ENCODE data around the gene STK35.
"Not testable (repeated sequence)": the region's sequence is repeated elsewhere in the genome, so short reads cannot be mapped to it uniquely, and the experiment has no call there.

Gene STK35

DNA sequence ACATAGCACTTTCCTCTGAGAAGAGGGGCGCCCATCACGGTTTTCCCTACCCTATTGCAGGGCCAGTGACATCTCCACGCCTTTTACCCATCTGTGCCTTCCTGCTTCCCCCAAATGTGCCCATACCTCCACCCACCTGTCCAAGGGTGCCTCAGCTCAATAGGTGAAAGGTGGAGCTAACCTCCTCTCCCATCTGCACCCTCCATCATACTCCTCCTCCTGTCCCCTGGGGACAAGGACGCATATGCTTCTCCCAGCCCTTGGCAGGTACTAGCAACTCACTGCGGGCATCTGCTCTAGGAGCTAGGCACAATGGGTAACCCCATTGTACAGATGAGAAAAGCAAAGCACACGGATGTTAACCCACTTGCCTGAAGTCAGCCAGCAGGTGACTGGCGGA, 62.8 kb downstream of the STK35 start:
- no peak for DNase-seq

GRCh38 chr20:2164966-2165365, 63.3 kb downstream of the STK35 start:
- no peak for DNase-seq

GRCh38 chr20:2165871-2166270, 64.2 kb downstream of the STK35 start:
- no peak for DNase-seq

DNA sequence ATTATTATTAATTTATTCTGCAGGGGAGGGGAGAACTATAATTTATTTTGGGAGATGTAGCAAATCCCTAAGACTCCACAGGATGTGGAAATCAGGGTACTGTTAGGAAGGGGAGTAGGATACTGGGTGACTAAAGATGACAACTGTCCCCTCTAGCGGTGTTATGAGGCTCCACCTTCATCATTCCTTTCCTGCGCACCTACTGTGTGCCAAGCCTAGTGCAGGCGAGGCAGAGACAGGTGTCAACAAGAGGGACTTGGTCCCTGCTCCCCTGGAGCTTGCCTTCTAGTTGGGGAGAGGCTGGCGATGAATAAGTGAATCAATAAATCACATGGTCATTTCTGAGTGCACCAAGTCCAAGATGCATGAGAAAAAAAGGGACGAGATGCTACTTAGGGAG, 65.5 kb downstream of the STK35 start:
- DNase-seq: no peak

- no peak for DNase-seq
Observed at GRCh38 chr20:2168946-2169345, 67.3 kb downstream of the STK35 start.

- no peak for DNase-seq
Observed at GRCh38 chr20:2169456-2170088, 67.9 kb downstream of the STK35 start.

DNA sequence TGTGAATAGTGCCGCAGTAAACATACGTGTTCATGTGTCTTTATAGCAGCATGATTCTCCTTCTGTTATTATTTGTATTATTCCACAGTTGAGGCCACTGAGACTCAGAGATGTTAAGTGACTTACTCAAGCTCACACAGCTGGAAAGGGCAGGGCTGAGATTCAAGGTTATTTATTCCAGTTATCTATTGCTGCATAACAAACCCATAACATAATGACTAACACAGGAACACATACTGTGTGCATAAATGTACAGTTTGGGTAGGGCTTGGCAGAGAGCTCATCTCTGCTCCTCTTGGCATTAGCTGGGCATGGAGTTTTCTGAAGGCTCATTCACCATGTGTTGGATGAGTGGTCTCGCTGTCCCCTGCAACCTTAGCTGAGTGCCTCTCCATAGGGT, 68.8 kb downstream of the STK35 start:
- DNase-seq: no peak

- DNase-seq: no peak
Observed at GRCh38 chr20:2171266-2171790, 69.7 kb downstream of the STK35 start.

DNA sequence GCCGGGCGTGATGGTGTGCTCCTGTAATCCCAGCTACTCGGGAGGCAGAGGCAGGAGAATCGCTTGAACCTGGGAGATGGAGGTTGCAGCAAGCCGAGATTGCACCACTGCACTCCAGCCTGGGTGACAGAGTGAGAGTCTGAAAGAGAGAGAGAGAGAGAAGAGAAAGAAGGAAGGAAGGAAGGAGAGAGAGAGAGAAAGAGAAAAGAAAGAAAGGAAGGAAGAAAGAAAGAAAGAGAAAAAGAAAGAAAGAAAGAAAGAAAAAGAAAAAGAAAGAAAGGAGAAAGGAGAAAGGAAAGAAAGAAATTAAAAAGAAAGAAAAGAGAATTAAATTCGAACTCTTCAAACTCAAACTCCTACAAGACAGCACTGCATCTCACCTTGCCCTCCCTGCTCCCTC, 70.2 kb downstream of the STK35 start:
- not testable (repeated sequence) for DNase-seq

- peak; percentile 66 for DNase-seq
Observed at GRCh38 chr20:2172305-2173175, 70.9 kb downstream of the STK35 start.

GRCh38 chr20:2173186-2173585, 71.6 kb downstream of the STK35 start:
- no peak for DNase-seq

- no peak for DNase-seq
Observed at GRCh38 chr20:2174067-2174466, 72.4 kb downstream of the STK35 start.

GRCh38 chr20:2176946-2177345, 75.3 kb downstream of the STK35 start:
- DNase-seq: no peak

DNA sequence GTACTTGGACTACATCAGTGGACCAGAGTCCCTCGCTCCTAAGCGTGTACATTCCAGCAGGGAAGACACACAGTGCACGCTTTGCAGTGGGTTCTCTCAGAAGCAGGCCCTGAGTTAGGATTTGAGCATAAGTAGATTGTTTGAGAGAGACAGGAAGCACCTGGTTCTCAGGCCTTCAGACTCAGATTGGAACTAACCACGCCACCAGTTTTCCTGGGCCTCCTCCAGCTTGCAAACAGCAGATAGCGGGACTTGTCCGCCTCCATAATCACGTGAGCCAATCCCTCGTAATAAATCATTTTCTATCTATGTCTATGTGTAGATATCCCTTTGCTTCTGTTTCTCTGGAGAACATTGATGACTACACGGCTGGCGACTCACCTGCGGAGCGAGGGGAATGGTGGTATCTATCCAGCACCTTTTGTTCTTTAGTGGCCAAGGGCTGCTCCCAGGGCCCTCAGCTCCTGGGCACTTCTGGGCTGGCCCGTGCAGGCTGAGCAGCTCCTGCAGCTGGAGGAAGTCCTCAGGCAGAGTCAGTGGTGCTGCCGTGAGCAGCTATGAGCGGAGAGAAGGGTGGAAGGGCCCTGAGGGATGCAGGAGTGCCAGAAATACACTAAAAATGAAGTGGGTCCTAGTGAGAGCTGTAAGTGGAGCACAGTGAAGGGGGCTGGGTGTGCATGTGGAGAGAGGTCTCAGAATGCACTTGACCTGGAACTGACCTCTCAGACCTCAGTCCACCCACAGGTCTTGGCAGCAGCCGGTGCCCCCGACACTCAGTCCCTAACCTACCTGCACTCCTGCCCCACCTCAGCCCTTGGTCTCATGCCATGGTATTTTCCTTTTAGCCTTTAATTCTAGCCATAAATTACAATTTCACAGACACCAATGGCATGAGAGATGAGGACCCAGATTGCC, 76.9 kb downstream of the STK35 start:
- no peak for DNase-seq

GRCh38 chr20:2179233-2179580, 77.6 kb downstream of the STK35 start:
- no peak for DNase-seq

DNA sequence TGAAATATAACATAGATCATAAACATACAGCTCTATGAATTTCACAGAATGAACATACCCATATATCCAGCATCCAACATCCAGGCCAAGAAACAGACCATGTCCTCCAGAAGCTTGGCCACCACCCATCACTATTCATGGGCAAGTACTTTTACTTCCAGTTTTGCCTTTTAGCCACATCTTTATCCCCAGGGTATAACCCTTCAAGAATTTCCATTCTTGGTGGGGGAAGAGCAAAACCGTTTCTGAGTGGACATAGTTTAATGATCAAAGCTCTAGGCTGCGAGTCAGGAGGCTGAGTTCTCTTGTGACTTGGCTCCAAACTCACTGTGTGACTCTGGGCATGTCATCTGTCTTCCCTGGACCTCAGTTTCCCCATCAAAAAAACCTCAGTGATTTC, 78.3 kb downstream of the STK35 start:
- DNase-seq: no peak

- DNase-seq: no peak
Observed at GRCh38 chr20:2183381-2183780, 81.8 kb downstream of the STK35 start.

GRCh38 chr20:2184933-2185332, 83.3 kb downstream of the STK35 start:
- not testable (repeated sequence) for DNase-seq

- DNase-seq: no peak
Observed at GRCh38 chr20:2195614-2196013, 94.0 kb downstream of the STK35 start.

DNA sequence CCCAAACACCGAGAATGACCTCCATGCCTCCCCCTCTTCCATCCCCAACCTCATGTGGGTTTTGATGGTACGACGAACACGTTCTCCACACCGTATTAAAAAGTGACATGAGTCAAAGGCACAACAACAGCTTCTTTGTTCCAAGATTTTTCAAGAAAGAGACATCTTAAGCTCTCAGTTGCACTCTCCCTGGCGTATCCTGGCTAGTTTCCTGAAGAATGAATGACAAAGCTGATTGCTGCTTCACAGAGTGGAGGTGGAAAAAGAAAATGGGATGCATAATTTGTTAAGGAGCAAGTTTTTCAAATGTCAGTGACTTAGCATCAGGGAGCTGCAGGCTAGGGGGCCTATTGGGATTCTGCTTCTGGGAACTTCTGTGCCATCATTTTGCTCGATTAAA, 95.5 kb downstream of the STK35 start:
- DNase-seq: no peak

Measured in NCI-H2227 treated with DMSO at 0.1 percent for 48 hours (cell line).